GM12801 (cell line): Measurements from ENCODE around the gene PLA2G3.

ENCODE experiments used
- CTCF ChIP-seq: IDR thresholded peaks from one replicate; pipeline ENCODE4 v1.5.1; 2011; ENCODE audit warnings: control low read depth; ENCODE audit not compliant: insufficient read length; ENCODE audit errors: extremely low read depth

Gene PLA2G3

GRCh38 chr22:31139866-31140716, at the start of gene PLA2G3:
TSS of gene PLA2G3 (minus strand) at chr22:31140508. CDS start at chr22:31140354, 154 bp downstream.
- TF ChIP-seq CTCF, result no peak

- TF ChIP-seq CTCF, result no peak
Observed at GRCh38 chr22:31187627-31188026, 47.3 kb upstream of the PLA2G3 start.

- TF ChIP-seq CTCF, result no peak
Observed at GRCh38 chr22:31185056-31185455, 44.7 kb upstream of the PLA2G3 start.

- TF ChIP-seq CTCF, result no peak
Observed at GRCh38 chr22:31184015-31184414, 43.7 kb upstream of the PLA2G3 start.

GRCh38 chr22:31179345-31179744, 39.0 kb upstream of the PLA2G3 start:
- no peak for TF ChIP-seq CTCF

- no peak for TF ChIP-seq CTCF
Observed at GRCh38 chr22:31178859-31179258, 38.6 kb upstream of the PLA2G3 start.

GRCh38 chr22:31177420-31178162, 37.3 kb upstream of the PLA2G3 start:
- TF ChIP-seq CTCF, result no peak
